PC-3 (cell line): ENCODE measurements around the gene KXD1. TPM values are rescaled to one million over a fixed set of nuclear protein-coding genes. Genes with fewer than 3 reads are reported as not detected.

Experiments used
- ATAC-seq: fragments of 200-7000 bp; cut with Tn5 transposase; 2 replicates; pipeline ENCODE4 v1.9.1; 2020; ENCODE audit warnings: mild to moderate bottlenecking, moderate library complexity
- Bru-seq: library from RNA; stranded (reverse); fragments of 400-500 nt; gene quantifications from one replicate; lab custom pipeline; 2021; lab: Mats Ljungman, UMichigan
- BruChase-seq, 2 experiments: library from RNA; stranded (reverse); fragments of 400-500 nt; gene quantifications; one replicate each; lab custom pipeline; 2021; lab: Mats Ljungman, UMichigan
- BruUV-seq: library from RNA; stranded (reverse); fragments of 400-500 nt; replicated peaks from 2 replicates; lab custom pipeline; 2021; lab: Mats Ljungman, UMichigan
- CTCF ChIA-PET: fragments of 300-600 bp; sonication (Branson Sonifier 250); formaldehyde crosslinking; loops from one replicate; lab custom pipeline; 2022; ENCODE audit warnings: antibody characterized with exemption; lab: Charles Lee
- POLR2A ChIA-PET: fragments of 300-600 bp; sonication (Branson Sonifier 250); formaldehyde crosslinking; loops from one replicate; lab custom pipeline; 2022; ENCODE audit warnings: antibody characterized with exemption; ENCODE audit not compliant: unreplicated experiment; lab: Charles Lee
- DNase-seq: peaks from one replicate; pipeline ENCODE4 v3.0.0-alpha.2; 2015
- H2AFZ ChIP-seq: fragments of 300-600 bp; sonication (generic); 2 replicates; pipeline ENCODE4 v1.6.0; 2016; ENCODE audit warnings: antibody characterized with exemption, low read length
- H3F3A ChIP-seq: fragments of 300-600 bp; sonication (generic); one replicate; pipeline ENCODE4 v1.6.0; 2017; ENCODE audit warnings: antibody characterized with exemption, low read length, control low read depth, mild to moderate bottlenecking; ENCODE audit not compliant: unreplicated experiment
- H3K27ac ChIP-seq: fragments of 300-600 bp; sonication (generic); 2 replicates; pipeline ENCODE4 v1.5.1; 2016; ENCODE audit warnings: mild to moderate bottlenecking, low read length
- H3K27me3 ChIP-seq: fragments of 300-600 bp; sonication (generic); 2 replicates; pipeline ENCODE4 v1.6.1; 2016; ENCODE audit warnings: low read length, mixed read lengths
- H3K36me3 ChIP-seq: fragments of 300-600 bp; sonication (generic); 2 replicates; pipeline ENCODE4 v1.6.1; 2016; ENCODE audit warnings: low read depth, mixed run types, low read length, mixed read lengths
- H3K4me1 ChIP-seq: fragments of 300-600 bp; sonication (generic); 2 replicates; pipeline ENCODE4 v1.5.1; 2016; ENCODE audit warnings: low read length; ENCODE audit not compliant: insufficient read depth
- H3K4me2 ChIP-seq: fragments of 300-600 bp; sonication (generic); 2 replicates; pipeline ENCODE4 v1.6.0; 2016; ENCODE audit warnings: low read length
- H3K4me3 ChIP-seq: fragments of 300-600 bp; sonication (generic); 2 replicates; pipeline ENCODE4 v1.5.1; 2016; ENCODE audit warnings: mild to moderate bottlenecking, low read length, mixed read lengths
- H3K79me2 ChIP-seq: fragments of 300-600 bp; sonication (generic); 2 replicates; pipeline ENCODE4 v1.6.1; 2017; ENCODE audit warnings: low read length, mixed read lengths
- H3K9ac ChIP-seq: fragments of 300-600 bp; sonication (generic); 2 replicates; pipeline ENCODE4 v1.6.0; 2016; ENCODE audit warnings: mild to moderate bottlenecking, low read length
- H3K9me2 ChIP-seq: fragments of 300-600 bp; sonication (generic); replicated peaks from 2 replicates; pipeline ENCODE4 v1.6.1; 2016; ENCODE audit warnings: mixed run types, low read length, mixed read lengths
- H3K9me3 ChIP-seq: fragments of 300-600 bp; sonication (generic); 2 replicates; pipeline ENCODE4 v1.6.1; 2016; ENCODE audit warnings: low read length, mixed read lengths
- H4K20me1 ChIP-seq: fragments of 300-600 bp; sonication (generic); 2 replicates; pipeline ENCODE4 v1.6.1; 2016; ENCODE audit warnings: low read length, mixed read lengths
- EZH2 ChIP-seq: fragments of 300-600 bp; sonication (generic); IDR thresholded peaks from one replicate; pipeline ENCODE4 v1.6.1; 2017; ENCODE audit warnings: antibody characterized with exemption, mild to moderate bottlenecking, low read length; ENCODE audit not compliant: unreplicated experiment
- EZH2phosphoT487 ChIP-seq: fragments of 300-600 bp; sonication (generic); IDR thresholded peaks from 2 replicates; pipeline ENCODE4 v1.6.1; 2018; ENCODE audit warnings: mild to moderate bottlenecking, antibody characterized with exemption, low read length, borderline replicate concordance
- intact Hi-C: fragments of 100-400 bp; cut with micrococcal nuclease; formaldehyde crosslinking; loops from 2 replicates; pipeline ENCODE4 v1.9.0; 2023
- long read RNA-seq: library from polyadenylated mRNA; unstranded; transcript quantifications from one replicate; pipeline ENCODE4 v2.0.0, GENCODE V29; 2021; ENCODE audit not compliant: unreplicated experiment
- total RNA-seq: library from RNA; depleted of rRNA; stranded (reverse); fragments of >200 nt; gene quantifications from 2 replicates; pipeline ENCODE4 v1.2.3, GENCODE V29; 2014; rRNA removed
- TF ChIP-seq, protein P1 (sequence below): fragments of 300-600 bp; sonication (generic); conservative IDR thresholded peaks from 2 replicates; pipeline ENCODE4 v1.5.1; 2017; ENCODE audit warnings: antibody characterized with exemption, low read depth, mild to moderate bottlenecking, low read length

The KXD1 gene, protein sequence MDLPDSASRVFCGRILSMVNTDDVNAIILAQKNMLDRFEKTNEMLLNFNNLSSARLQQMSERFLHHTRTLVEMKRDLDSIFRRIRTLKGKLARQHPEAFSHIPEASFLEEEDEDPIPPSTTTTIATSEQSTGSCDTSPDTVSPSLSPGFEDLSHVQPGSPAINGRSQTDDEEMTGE
- total RNA-seq (137 and 162 TPM in 2 replicates), Bru-seq, nascent RNA (percentile 76 among the genes with signal in this experiment), BruChase-seq, experiment 1, labeled RNA remaining after a 6-hour chase (percentile 89 among the genes with signal in this experiment), BruChase-seq, experiment 2, labeled RNA remaining after a 2-hour chase (percentile 83 among the genes with signal in this experiment)
- long read RNA-seq, transcript KXD1-201 (5 exons, 1,426 nt) = major isoform, 70 of 130 reads
- long read RNA-seq, transcript KXD1-204 (6 exons, 1,095 nt) = minor isoform, 7 of 130 reads
- long read RNA-seq, partial matches to known transcripts = 4 of 130 reads
- long read RNA-seq, other reads (novel, unspliced or antisense) = 39 of 130 reads

DNA sequence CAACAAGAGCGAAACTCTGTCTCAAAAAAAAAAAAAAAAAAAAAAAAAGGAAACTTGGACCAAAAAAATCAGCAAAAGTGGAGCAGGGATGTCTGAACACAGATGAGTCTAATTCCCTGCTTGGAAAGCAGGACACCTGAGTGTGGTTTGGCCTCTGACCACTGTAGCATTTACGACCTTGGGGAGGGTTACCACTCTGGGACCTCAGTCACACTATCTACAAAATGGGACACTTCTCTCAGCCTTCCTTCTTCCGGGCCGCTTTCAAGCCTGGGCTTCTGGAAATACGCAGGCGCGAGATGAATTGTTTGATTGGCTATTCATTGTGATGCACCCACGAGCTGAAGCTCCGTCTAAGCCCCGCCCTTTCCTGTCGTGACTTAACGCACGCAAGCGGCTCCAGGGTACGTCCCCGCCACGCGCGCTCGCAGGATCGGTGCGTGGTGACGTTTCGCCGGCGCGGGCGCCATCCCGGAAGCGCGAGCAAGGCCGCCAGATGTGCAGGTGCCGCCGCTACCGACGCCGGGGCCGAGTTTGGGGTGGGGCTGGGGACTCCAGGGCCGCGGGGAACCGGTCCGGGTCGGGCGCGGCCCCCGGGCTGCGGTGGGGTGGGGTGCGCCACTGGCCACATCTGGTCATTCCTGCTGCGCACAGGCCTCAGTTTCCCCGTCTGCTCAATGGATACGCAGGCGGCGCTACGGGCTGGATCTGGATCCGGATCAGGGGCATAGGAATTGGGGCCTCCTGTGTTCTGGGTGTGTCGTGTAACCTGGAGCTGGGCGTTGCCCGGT, at the start of gene KXD1:
KXD1 (plus strand) TSS at position 460 of the 791 bp plus-strand sequence. CDS start 4,187 bp downstream, outside the sequence.
- Histone ChIP-seq H3K27me3 (no peaks in the 10 kb centered on the region), H3K36me3 (no peaks in the 10 kb centered on the region), H3K4me3 (peak within 1 kb of the TSS; percentile 82), H3K27ac (peak within 1 kb of the TSS; percentile 29), H3K79me2 (peaks cover 24% of the 10 kb centered on the region), H4K20me1 (no peaks in the 10 kb centered on the region), H3K4me1 (peaks cover 12% of the 10 kb centered on the region; the same call in 1 of the 2 replicates), H3K9me3 (no peaks in the 10 kb centered on the region), H3F3A (no peaks in the 10 kb centered on the region), H3K9me2 (no peaks in the 10 kb centered on the region), H3K9ac (peak within 1 kb of the TSS; percentile 92), H3K4me2 (peak within 1 kb of the TSS; percentile 90), H2AFZ (peak within 1 kb of the TSS; percentile 74)
- TF ChIP-seq, protein P1, sequence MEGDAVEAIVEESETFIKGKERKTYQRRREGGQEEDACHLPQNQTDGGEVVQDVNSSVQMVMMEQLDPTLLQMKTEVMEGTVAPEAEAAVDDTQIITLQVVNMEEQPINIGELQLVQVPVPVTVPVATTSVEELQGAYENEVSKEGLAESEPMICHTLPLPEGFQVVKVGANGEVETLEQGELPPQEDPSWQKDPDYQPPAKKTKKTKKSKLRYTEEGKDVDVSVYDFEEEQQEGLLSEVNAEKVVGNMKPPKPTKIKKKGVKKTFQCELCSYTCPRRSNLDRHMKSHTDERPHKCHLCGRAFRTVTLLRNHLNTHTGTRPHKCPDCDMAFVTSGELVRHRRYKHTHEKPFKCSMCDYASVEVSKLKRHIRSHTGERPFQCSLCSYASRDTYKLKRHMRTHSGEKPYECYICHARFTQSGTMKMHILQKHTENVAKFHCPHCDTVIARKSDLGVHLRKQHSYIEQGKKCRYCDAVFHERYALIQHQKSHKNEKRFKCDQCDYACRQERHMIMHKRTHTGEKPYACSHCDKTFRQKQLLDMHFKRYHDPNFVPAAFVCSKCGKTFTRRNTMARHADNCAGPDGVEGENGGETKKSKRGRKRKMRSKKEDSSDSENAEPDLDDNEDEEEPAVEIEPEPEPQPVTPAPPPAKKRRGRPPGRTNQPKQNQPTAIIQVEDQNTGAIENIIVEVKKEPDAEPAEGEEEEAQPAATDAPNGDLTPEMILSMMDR = no peak
- no peak for TF ChIP-seq EZH2
- CTCF ChIA-PET = interaction anchor here (0.6 to 1.6 kb wide), 6 partner anchors 28 to 464 kb away, joined by 3 to 4 read pairs (median 4); no protein-coding TSS in a partner anchor
- TSS peak; percentile 97 for BruUV-seq
- peak; percentile 99 for DNase-seq
- intact Hi-C loops = loop anchor here (2.0 to 5.0 kb wide), 2 partner anchors 13 to 35 kb away; partner anchors contain the start of genes ELL and UBA52
- POLR2A ChIA-PET = interaction anchor here (0.5 to 1.0 kb wide), 7 partner anchors 14 to 253 kb away, joined by 3 to 10 read pairs (median 4); partner anchors contain the start of genes ELL and UBA52
- ATAC-seq = peak; percentile 99

- peaks cover 16% of the 10 kb centered on the region; the same call in 1 of the 2 replicates for H3K4me1 ChIP-seq
- H3F3A ChIP-seq = no peaks in the 10 kb centered on the region
- H3K36me3 ChIP-seq = no peaks in the 10 kb centered on the region
- H3K79me2 ChIP-seq = peaks cover 98% of the 10 kb centered on the region
- ChIA-PET POLR2A (no interaction called here), CTCF (no interaction called here)
- intact Hi-C loops = no loop called here
- no peak overlapping the region for H3K4me2 ChIP-seq
- H3K27me3 ChIP-seq = no peaks in the 10 kb centered on the region
- H3K9me3 ChIP-seq = no peaks in the 10 kb centered on the region
- TF ChIP-seq EZH2 (no peak), EZH2phosphoT487 (no peak)
- TF ChIP-seq, protein P1 = no peak
- H3K4me3 ChIP-seq = no peak overlapping the region
- ATAC-seq (no peak), DNase-seq (no peak)
- no peak overlapping the region for H2AFZ ChIP-seq
- BruUV-seq = no TSS peak
- no peak overlapping the region for H3K9ac ChIP-seq
- no peaks in the 10 kb centered on the region for H3K9me2 ChIP-seq
- H3K27ac ChIP-seq = no peak overlapping the region
- peaks cover 79% of the 10 kb centered on the region for H4K20me1 ChIP-seq
These were observed 49.1 kb upstream of the KXD1 start for GRCh38 chr19:18508585-18508984.
